PC-3 (cell line): ENCODE data around the gene KCNT1. TPM values are rescaled to one million over a fixed set of nuclear protein-coding genes. Genes with fewer than 3 reads are reported as not detected.

Source experiments
- ATAC-seq: fragments of 200-7000 bp; cut with Tn5 transposase; 2 replicates; pipeline ENCODE4 v1.9.1; 2020; ENCODE audit warnings: mild to moderate bottlenecking, moderate library complexity
- BruUV-seq: library from RNA; stranded (reverse); fragments of 400-500 nt; replicated peaks from 2 replicates; lab custom pipeline; 2021; lab: Mats Ljungman, UMichigan
- CTCF ChIA-PET: fragments of 300-600 bp; sonication (Branson Sonifier 250); formaldehyde crosslinking; loops from one replicate; lab custom pipeline; 2022; ENCODE audit warnings: antibody characterized with exemption; lab: Charles Lee
- POLR2A ChIA-PET: fragments of 300-600 bp; sonication (Branson Sonifier 250); formaldehyde crosslinking; loops from one replicate; lab custom pipeline; 2022; ENCODE audit warnings: antibody characterized with exemption; ENCODE audit not compliant: unreplicated experiment; lab: Charles Lee
- DNase-seq: peaks from one replicate; pipeline ENCODE4 v3.0.0-alpha.2; 2015
- H2AFZ ChIP-seq: fragments of 300-600 bp; sonication (generic); 2 replicates; pipeline ENCODE4 v1.6.0; 2016; ENCODE audit warnings: antibody characterized with exemption, low read length
- H3F3A ChIP-seq: fragments of 300-600 bp; sonication (generic); one replicate; pipeline ENCODE4 v1.6.0; 2017; ENCODE audit warnings: antibody characterized with exemption, low read length, control low read depth, mild to moderate bottlenecking; ENCODE audit not compliant: unreplicated experiment
- H3K27ac ChIP-seq: fragments of 300-600 bp; sonication (generic); 2 replicates; pipeline ENCODE4 v1.5.1; 2016; ENCODE audit warnings: mild to moderate bottlenecking, low read length
- H3K27me3 ChIP-seq: fragments of 300-600 bp; sonication (generic); 2 replicates; pipeline ENCODE4 v1.6.1; 2016; ENCODE audit warnings: low read length, mixed read lengths
- H3K36me3 ChIP-seq: fragments of 300-600 bp; sonication (generic); 2 replicates; pipeline ENCODE4 v1.6.1; 2016; ENCODE audit warnings: low read depth, mixed run types, low read length, mixed read lengths
- H3K4me1 ChIP-seq: fragments of 300-600 bp; sonication (generic); 2 replicates; pipeline ENCODE4 v1.5.1; 2016; ENCODE audit warnings: low read length; ENCODE audit not compliant: insufficient read depth
- H3K4me2 ChIP-seq: fragments of 300-600 bp; sonication (generic); 2 replicates; pipeline ENCODE4 v1.6.0; 2016; ENCODE audit warnings: low read length
- H3K4me3 ChIP-seq: fragments of 300-600 bp; sonication (generic); 2 replicates; pipeline ENCODE4 v1.5.1; 2016; ENCODE audit warnings: mild to moderate bottlenecking, low read length, mixed read lengths
- H3K79me2 ChIP-seq: fragments of 300-600 bp; sonication (generic); 2 replicates; pipeline ENCODE4 v1.6.1; 2017; ENCODE audit warnings: low read length, mixed read lengths
- H3K9ac ChIP-seq: fragments of 300-600 bp; sonication (generic); 2 replicates; pipeline ENCODE4 v1.6.0; 2016; ENCODE audit warnings: mild to moderate bottlenecking, low read length
- H3K9me2 ChIP-seq: fragments of 300-600 bp; sonication (generic); replicated peaks from 2 replicates; pipeline ENCODE4 v1.6.1; 2016; ENCODE audit warnings: mixed run types, low read length, mixed read lengths
- H3K9me3 ChIP-seq: fragments of 300-600 bp; sonication (generic); 2 replicates; pipeline ENCODE4 v1.6.1; 2016; ENCODE audit warnings: low read length, mixed read lengths
- H4K20me1 ChIP-seq: fragments of 300-600 bp; sonication (generic); 2 replicates; pipeline ENCODE4 v1.6.1; 2016; ENCODE audit warnings: low read length, mixed read lengths
- CTCF ChIP-seq: fragments of 300-600 bp; sonication (generic); conservative IDR thresholded peaks from 2 replicates; pipeline ENCODE4 v1.5.1; 2017; ENCODE audit warnings: antibody characterized with exemption, low read depth, mild to moderate bottlenecking, low read length
- EZH2 ChIP-seq: fragments of 300-600 bp; sonication (generic); IDR thresholded peaks from one replicate; pipeline ENCODE4 v1.6.1; 2017; ENCODE audit warnings: antibody characterized with exemption, mild to moderate bottlenecking, low read length; ENCODE audit not compliant: unreplicated experiment
- EZH2phosphoT487 ChIP-seq: fragments of 300-600 bp; sonication (generic); IDR thresholded peaks from 2 replicates; pipeline ENCODE4 v1.6.1; 2018; ENCODE audit warnings: mild to moderate bottlenecking, antibody characterized with exemption, low read length, borderline replicate concordance
- intact Hi-C: fragments of 100-400 bp; cut with micrococcal nuclease; formaldehyde crosslinking; loops from 2 replicates; pipeline ENCODE4 v1.9.0; 2023
- total RNA-seq: library from RNA; depleted of rRNA; stranded (reverse); fragments of >200 nt; gene quantifications from 2 replicates; pipeline ENCODE4 v1.2.3, GENCODE V29; 2014

KCNT1 gene
- total RNA-seq, 1 experiment from 2014 or later, result not detected

- no peak for ATAC-seq
- no peak overlapping the region for H3K9ac ChIP-seq
- no TSS peak for BruUV-seq
Measured at GRCh38 chr9:135788576-135789300, 86.8 kb downstream of the KCNT1 start.

GRCh38 chr9:135789838-135790291 lies 87.9 kb downstream of the KCNT1 start:
- ATAC-seq (no peak), DNase-seq (no peak)
- Histone ChIP-seq H3K9me3 (no peaks in the 10 kb centered on the region), H3K9ac (no peak overlapping the region), H4K20me1 (no peaks in the 10 kb centered on the region), H3K27ac (no peak overlapping the region), H3K4me2 (no peak overlapping the region), H3K27me3 (no peaks in the 10 kb centered on the region), H3F3A (no peaks in the 10 kb centered on the region), H3K36me3 (no peaks in the 10 kb centered on the region), H3K4me3 (no peak overlapping the region), H3K79me2 (no peaks in the 10 kb centered on the region), H3K4me1 (no peaks in the 10 kb centered on the region), H3K9me2 (no peaks in the 10 kb centered on the region), H2AFZ (no peak overlapping the region)
- no TSS peak for BruUV-seq
- ChIA-PET CTCF (no interaction called here), POLR2A (no interaction called here)
- intact Hi-C loops, result no loop called here
- TF ChIP-seq CTCF (no peak), EZH2 (no peak), EZH2phosphoT487 (no peak)

More at GRCh38 chr9:135788576-135789300, 86.8 kb downstream of the KCNT1 start:
- H3K9me2 ChIP-seq, result no peaks in the 10 kb centered on the region
- H3K27me3 ChIP-seq, result no peaks in the 10 kb centered on the region
- no peaks in the 10 kb centered on the region for H3K79me2 ChIP-seq
- no peaks in the 10 kb centered on the region for H3K9me3 ChIP-seq
- no peak overlapping the region for H3K27ac ChIP-seq
- no peak overlapping the region for H3K4me3 ChIP-seq
- DNase-seq, result no peak
- H3K4me1 ChIP-seq, result no peaks in the 10 kb centered on the region
- ChIA-PET CTCF (no interaction called here), POLR2A (interaction anchor here (0.6 kb wide), 1 partner anchor 173 kb away, joined by 7 read pairs; the partner anchor contains the start of gene UBAC1)
- H3F3A ChIP-seq, result no peaks in the 10 kb centered on the region
- no peaks in the 10 kb centered on the region for H3K36me3 ChIP-seq
- TF ChIP-seq CTCF (no peak), EZH2 (no peak), EZH2phosphoT487 (no peak)
- H4K20me1 ChIP-seq, result no peaks in the 10 kb centered on the region
- intact Hi-C loops, result no loop called here
- H2AFZ ChIP-seq, result no peak overlapping the region
- no peak overlapping the region for H3K4me2 ChIP-seq

- H3K4me1 ChIP-seq, result no peaks in the 10 kb centered on the region
- H3K4me2 ChIP-seq, result no peak overlapping the region
- no peak overlapping the region for H3K27ac ChIP-seq
- H3K27me3 ChIP-seq, result no peaks in the 10 kb centered on the region
- no TSS peak for BruUV-seq
- CTCF ChIA-PET, result no interaction called here
- H3K4me3 ChIP-seq, result no peak overlapping the region
- H2AFZ ChIP-seq, result no peak overlapping the region
- no peaks in the 10 kb centered on the region for H3F3A ChIP-seq
- H3K9me2 ChIP-seq, result no peaks in the 10 kb centered on the region
- no peaks in the 10 kb centered on the region for H3K36me3 ChIP-seq
- H4K20me1 ChIP-seq, result no peaks in the 10 kb centered on the region
- H3K79me2 ChIP-seq, result no peaks in the 10 kb centered on the region
- no peak overlapping the region for H3K9ac ChIP-seq
- no peak for TF ChIP-seq EZH2phosphoT487
- no peak for TF ChIP-seq EZH2
- TF ChIP-seq CTCF, result no peak
- POLR2A ChIA-PET, result no interaction called here
- no peaks in the 10 kb centered on the region for H3K9me3 ChIP-seq
- no peak for DNase-seq
- intact Hi-C loops, result no loop called here
- no peak for ATAC-seq
Measured at GRCh38 chr9:135790356-135790755, 88.4 kb downstream of the KCNT1 start.
